Femur (tissue), 1 donor: ENCODE measurements around the gene CDH6.

Source experiments
- DNase-seq: peaks from one replicate; pipeline ENCODE4 v3.0.0-alpha.2; 2017

The CDH6 gene

DNA sequence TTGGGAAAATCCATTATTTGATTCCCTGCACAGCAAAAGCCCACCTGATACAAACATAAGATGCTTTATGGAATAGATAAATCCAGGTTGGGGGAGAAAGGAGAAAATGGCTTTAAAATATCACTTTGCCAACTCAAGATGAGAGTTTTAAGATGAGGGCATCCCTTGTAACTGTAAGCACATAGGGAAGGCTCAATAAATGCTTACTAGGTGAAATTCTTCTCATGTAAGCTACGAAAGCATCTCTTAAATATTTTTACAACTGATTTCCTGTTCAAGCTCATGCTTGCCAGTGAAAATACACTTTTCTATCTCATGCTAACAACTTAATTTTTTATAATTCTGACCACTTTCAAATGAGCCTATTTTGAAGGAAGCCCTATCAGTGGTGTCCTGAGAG lies 11.5 kb downstream of the CDH6 start:
- no peak for DNase-seq

DNA sequence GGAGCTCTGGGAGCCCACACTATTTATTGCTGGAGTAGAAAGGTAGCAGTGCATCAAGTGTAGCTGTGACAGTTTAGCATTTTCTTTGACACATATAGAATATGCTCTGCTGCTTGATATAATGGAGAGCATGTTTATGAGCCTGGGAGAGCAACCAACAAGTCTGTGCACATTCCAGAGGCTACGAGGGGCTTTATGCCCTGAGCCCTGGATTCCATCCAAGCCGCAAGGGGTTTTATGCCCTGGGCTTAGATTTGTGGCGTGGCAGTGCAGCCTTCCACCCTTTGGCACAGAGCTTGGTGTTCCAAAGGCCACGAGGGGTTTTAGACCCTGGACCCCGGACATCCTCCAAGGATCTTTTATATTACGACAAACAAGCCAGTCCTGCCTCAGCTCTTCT lies 14.6 kb downstream of the CDH6 start:
- DNase-seq = no peak

DNA sequence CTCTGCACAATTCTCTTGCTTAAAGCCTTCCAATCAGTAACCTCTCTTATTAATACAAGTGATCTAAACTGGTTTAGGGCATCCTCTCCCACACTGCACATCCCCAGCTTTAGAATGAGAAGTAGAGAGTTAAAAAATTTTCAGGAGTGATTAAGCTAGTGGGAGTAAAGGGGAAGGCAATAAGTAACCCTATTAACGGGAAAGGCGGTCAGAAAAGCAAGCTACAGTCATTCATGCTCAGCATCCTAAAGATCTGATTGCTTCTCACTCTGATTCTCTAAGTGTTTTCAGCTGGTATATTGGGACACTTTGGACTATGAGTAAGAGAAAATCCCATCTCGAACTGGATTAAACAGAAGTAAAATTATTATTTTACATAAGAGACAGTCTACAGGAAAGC lies 15.8 kb downstream of the CDH6 start:
- DNase-seq = no peak

DNA sequence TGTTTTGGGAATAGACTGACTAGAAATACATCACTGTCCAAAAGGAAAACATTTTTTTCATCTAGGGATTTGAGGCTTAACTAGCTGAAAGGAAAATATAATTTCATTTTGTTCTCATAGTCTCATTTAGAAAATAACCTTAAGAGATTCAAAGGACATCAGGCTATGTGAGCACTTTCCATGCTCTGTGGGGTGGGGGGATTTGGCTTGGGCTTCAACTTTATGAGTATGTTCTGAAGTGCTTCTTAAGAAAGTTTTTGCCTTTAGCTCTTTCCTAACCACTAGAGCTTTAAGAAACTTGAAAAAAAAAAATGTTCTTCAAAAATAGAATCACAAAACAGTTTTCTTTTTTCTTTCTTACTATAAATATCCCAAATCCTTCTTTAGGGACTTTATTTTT lies 17.6 kb downstream of the CDH6 start:
- DNase-seq = no peak

DNA sequence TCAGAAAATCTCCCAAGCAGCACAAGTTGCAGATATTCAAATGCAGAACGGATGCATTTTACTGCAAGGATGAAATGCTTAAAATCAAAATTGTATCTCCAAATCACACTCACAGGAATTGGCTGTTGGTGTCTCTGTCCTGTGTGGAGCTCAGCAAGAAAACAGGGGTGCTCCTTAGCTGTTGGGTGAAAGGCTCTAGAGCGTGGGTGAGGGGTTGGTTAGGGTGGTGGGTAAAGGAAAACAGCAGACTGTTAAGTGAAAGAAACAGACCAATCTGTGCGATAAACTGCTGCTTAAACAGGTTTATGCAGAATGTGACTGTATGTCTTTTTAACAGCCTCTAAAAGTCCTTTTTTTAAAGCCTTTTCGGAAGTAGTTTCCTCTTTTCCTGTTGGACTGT lies 19.8 kb downstream of the CDH6 start:
- DNase-seq = no peak

DNA sequence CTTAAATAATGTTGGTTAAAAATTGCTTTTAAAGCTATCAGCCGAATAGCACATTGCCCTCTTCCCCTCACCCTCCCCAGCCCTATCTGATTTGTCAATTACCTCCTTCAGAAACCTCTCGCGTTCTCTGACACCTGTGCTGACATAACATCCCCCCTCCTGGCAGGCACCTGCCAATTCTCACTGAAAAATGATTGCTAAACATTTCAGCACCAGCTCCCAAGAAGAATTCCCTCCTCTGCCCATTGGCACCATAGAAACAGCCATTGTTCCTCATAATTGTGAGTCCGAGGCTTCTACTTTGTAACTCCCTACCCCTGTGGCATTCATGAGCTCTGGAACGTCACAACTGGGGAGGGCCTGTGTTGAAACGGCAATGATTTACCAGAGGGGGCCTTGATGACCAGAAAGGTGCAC lies 20.2 kb downstream of the CDH6 start:
- no peak for DNase-seq

DNA sequence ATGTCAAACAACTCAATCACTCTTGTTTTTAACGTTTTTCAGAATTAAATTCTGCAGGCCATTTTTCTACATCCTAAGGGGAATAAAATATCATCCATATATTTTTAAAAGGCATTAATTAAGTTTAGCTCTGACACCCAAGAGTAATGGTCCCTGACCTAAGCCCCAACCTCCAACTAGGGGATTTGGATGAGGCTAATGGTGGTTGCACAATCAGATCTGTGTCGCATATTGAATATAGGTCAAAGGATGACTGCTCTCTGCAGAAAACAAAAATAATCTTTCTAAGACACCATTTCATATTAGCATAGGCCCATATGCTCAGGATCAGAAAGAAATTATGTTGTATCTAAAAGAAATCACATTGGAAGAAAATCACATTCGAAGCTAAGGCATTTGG lies 20.7 kb downstream of the CDH6 start:
- DNase-seq = no peak

DNA sequence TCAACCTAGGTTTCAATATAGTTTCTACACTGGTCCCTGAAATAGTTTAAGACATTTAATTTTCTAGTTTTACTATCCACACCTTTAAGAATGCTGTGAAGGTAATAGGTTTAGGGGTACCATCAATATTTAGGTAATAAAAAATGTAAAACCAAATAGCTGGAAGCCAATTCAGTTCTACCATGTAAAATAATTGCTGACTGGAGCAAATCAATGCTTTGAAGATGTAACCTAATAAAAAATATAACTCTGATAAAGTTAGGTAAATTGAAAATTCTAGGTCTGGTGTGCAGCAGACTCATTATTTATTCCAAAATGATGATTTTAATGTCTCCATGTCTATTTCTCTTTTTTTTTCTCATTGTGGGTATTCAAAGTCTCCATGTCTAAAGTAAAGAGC lies 21.8 kb downstream of the CDH6 start:
- no peak for DNase-seq

DNA sequence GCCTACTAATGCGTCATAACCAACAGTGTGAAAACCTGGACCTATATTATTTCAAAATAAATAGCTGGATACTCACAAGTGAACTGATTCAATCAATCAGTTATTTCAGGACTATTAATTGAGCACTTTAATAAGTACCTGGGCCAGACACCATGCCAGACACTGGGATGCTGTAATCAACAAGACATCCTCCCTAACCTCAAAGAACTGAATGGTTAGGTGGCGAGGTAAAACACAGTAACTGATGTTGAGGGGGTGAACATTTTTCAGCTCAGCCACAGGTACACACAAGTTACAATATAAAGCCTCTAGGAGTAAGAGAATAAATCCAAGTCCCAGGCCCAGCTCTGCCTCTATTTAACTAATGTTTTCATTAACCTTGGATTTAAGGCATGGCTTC lies 24.0 kb downstream of the CDH6 start:
- no peak for DNase-seq

DNA sequence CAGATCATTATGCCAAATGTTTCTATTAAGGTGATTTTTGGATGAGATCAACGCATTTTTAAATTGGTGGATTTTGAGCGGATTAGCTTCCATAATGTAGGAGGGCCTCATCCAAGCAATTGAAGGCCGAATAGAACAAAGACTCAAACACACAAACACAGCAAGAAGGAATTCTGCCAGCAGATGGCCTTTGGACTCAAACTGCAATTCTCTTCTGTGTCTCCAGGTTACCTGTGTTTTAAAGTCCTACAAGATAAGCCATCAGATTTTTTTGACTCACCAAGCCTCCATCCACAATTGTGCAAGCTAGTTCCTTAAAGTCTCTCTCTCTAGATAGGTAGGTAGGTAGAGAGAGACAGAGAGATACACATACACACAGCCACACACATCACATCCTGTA lies 25.5 kb downstream of the CDH6 start:
- no peak for DNase-seq

DNA sequence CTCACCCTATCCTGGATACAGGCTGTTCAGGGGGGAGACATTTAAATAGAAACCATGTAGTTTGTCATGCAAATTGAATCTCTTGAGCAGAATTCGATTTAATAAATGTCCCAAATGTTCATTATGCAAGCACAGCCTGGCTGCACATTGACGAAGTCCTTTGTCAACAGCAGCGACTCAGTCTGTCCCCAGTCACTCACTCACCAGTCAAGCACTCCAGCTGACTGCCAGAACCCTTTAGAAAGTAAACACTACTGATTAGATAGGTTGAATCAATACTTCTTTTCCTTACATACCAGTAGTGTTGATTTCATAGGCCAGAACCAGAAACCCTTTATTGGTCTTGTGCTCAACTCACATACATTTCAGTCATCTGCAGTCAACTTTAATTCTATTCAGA lies 27.5 kb downstream of the CDH6 start:
- DNase-seq = no peak

DNA sequence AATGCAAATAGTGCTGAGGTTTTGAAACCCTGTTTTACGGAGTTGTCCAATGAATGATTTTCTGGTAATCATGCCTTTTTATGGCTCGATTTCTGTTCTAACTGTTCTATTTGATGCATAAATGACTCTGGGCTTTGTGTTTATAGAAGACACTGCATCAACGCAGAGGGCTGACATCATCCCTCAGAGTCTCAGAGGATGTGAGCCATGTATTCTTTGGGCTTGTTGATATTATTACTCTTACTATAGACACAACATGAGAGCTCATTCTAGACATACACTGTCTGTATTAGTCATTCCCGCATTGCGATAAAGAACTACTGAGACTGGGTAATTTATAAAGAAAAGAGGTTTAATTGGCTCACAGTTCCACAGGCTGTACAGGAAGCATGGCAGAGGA lies 31.6 kb downstream of the CDH6 start:
- no peak for DNase-seq

DNA sequence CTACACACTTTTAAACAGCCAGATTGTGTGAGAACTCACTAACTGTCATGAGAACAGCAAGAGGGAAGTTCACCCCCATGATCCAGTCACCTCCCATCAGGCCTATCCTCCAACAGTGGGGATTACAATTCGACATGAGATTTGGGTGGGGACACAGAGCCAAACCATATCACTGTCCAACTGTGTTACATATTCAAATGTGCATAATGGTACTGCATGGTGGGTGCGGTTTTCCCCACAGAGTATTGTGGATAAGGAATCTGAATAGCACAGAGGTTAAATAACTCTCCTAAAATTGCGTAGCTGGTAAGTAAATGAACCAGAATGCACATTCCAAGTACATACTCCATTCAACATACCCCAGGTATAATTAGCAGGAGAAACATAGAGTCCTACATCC lies 32.1 kb downstream of the CDH6 start:
- no peak for DNase-seq

DNA sequence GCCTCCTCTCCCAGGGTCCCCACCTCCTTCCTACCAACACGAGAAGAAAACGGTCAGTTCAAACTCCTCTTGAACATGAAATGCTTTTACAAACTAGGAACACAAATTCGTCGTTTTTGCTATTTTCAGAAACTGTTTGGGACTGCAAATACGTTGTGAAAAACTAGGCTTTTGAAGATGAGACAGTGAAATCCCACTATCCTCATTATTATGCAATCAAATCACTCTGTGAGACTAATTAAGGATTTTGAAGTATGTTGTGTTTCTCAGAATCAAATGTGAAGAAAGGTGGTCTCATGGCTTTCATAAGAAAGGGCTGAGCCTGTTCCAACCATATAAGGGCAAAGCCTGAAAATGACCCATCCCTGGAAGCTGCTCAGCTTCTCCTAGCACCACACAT lies 33.2 kb downstream of the CDH6 start:
- DNase-seq = no peak

DNA sequence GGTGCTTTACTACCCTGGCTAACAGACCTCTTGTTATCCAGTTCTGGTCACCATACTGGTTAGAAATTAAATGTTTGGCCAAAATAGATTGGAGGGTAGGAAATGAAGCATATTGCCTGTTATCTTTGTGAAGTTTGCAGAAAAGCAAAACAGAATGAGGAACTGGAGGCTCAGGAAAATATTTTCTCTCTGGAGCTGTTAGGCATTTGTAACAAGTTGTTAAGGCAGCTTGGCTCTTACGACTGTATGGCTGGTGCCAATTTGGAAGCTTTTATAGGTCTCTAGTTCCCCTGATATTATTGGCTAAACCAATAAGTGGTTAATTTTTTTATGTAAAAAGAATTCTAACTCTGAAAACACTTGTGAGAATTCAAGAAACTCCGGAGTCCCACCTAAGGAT lies 35.8 kb downstream of the CDH6 start:
- no peak for DNase-seq

DNA sequence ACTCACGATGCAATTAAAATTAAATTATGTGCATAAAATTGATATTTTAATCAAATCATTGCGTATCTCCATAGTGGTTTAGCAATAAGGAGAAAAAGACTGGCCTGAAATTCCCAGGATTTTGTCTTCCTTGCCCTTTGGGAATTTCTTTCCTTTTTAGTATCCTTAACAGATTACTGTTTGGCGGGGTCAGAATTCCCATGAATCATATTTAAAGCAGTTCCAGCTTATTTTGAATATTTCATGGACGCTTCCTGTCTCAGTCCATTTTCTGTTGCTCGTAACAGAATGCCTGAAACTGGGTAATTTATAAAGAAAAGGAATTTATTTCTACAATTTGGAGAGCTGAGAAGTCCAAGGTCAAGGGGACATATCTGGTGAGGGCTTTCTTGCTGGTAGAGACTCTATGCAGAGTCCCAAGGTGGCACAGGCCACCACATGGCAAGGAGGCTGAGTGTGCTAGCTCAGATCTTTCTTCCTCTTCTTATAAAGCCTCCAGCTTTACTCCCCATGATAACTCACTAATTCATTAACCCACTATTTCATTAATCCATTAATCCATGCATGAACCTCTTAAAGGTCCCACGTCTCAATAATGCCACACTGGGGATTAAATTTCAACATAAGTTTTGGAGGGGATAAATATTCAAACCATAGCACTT lies 37.8 kb downstream of the CDH6 start:
- DNase-seq = no peak

DNA sequence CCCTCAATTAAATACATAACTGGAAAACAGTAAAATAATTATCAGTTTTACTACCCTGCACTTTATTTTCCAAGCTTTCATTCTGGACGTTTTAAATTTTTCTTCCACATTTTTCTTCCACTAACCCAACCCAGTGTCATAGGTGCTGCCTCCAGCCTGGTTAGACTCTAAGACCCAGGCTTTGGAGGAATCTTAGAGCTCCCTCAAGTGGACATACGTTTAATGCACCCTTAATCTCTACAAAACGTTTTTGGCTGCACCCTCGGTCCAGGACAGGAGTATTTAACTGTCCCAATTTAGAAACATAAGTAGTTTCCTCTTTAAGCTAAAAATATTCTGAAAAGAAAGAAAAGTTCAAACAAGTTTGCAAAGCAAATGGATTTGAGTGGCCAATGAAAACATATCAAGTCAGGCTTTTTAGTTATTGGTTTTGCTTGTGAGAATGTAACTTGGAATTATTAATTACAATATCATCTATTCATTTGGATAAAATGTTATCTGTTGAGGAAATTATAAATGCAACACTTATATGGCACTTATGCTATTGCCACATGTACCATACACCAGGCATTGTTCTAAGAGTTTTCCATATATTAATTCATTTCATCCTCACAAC lies 38.9 kb downstream of the CDH6 start:
- peak; percentile 26 for DNase-seq

DNA sequence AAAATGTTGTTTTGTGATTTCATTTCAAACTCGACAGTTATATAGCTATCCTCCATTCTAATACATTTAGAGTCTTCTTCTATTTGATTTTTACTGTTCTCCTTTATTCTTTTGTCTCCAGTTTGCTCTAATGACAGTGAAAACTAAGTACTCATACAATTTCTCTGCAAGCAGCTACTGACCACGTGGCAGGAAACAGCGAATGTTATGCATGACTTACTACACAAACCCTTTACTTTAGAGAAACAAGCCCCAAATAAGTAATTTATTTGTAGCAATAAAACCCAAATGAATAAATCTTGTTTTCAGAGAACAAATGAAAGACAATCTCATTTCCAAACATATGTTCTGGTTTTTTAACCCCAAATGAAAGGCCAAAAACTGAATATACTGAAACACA lies 41.9 kb downstream of the CDH6 start:
- no peak for DNase-seq

DNA sequence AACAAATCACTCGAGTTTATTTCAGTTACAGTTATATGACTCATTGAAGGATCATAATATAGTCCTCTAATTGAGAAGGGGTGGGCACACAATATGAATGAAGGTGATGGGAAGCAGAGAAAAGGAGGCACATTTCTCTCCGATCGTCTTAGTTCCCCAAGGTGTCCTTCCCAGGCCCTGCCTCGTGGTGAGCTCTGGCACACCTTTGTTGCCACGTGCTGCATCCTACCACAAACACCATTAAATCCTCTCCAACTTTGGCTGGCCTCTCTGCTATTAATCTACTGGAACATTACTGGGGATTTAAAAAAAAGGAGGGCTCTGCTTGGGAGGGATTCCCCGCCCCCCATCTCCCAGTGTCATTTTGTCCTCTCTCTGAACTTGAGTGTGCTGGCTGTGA lies 42.9 kb downstream of the CDH6 start:
- no peak for DNase-seq

DNA sequence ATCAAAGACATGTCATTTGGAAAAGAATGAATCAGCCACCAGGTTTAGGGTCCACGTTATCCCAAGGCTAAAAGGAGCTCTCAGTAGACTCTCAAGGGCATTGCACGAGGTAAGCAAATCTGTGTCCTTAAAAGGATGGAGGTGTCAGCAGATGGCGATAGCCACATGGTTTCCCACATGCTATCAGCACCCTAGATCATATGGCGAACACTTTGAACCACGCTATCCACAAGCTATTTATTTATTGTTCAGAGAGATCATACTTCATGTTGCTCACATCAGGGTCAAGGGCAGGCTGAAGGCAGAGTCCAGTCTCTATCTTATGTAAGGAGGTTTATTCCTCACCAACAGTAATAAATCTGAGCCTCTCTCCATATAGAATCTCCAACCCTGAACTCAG lies 43.7 kb downstream of the CDH6 start:
- no peak for DNase-seq

DNA sequence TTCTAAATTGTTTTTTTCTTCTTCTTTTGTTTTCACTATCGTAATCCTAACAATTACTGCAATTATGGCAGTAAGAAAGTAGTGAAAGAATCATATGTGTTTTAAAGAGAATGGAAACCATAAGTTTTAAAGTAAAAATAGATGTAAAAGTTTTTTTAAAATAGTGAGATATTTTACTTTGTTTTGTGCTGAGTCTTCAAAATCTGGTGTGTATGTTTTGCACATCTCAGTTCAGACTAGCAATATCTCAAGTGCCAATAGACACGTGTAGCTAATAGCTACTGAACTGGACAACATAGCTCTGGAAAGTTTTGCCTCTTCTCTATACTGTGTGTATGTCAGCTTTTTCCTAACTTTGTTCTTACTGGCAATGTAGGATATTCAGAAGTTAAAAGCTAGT lies 45.0 kb downstream of the CDH6 start:
- no peak for DNase-seq

DNA sequence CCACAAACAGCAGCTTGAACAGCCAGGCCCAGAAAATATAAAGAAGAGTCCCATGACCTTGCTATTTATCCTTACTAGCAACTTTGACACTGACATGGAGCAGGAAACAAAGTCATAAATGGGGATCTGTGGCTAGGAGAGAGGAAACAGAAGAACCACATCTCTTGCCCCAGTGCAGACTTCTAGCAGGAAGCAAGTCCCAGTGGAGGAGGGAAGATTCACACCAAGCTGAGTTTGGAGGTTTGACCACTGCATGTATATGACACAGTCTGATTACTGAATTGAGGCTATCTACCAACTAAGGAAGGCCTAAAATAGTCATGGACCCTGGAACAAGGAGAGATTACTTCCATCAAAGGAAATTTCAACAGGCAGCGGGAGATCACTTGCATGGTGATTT lies 51.4 kb downstream of the CDH6 start:
- no peak for DNase-seq

DNA sequence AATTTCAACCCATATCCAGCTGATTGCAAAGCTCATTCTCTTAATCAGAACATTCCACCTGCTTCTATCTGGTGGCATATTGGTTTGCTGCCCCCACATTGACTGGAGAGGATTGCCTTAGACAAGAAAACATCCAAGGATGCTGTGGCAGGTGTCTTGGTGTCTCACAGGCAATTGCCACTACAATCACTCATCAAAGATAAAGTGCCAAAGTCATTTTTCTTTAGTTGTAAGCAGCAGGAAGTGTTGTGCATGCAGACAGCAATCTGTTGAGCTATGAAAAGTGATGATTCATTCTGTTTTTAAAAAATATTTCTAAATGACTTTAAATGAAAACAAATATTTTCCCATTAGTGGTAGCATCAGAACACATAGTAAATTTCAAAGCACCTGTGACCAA lies 53.9 kb downstream of the CDH6 start:
- no peak for DNase-seq

DNA sequence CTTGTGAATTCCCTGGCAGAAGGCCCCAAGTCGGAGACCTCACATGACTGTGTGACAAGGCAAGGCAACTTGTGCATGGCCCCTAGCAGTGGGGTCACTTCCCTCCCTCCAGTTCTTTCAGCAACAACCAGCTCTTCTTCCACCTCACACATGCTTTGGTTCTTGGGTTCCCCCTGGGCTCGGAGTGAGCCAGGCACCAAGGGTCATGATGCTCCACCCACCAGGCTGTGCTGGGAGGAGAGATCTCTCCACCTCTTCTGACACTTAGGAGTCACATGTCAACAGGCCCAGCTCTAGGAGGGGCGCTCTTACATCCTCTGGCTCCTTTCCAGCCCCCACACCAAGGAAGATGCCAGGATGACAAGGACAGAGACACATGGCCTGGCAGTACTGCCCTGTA lies 56.7 kb downstream of the CDH6 start:
- no peak for DNase-seq

DNA sequence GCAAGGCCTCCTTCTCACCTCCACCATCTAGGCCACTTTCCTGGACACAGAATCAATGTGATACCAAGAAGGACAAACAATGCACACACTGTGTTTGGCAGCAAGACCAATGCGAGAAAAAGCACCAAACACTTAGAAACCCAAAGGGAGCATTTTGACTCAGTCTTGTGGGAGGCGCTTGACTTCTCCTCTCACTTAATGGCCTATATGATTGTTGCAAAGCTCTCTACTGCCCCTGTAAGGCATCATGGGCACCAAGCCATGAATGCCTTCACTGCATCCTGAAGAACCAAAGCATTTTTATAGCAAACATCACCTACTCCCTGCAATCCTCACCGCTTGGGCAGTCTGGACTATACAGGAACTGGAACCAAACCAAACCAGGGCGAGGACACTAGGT lies 57.5 kb downstream of the CDH6 start:
- no peak for DNase-seq
